Adrenal gland (tissue), 12 donors: ENCODE results near the gene TFF1. TPM values are rescaled to one million over a fixed set of nuclear protein-coding genes. Genes with fewer than 3 reads are reported as not detected.
"Not testable (repeated sequence)": the region's sequence is repeated elsewhere in the genome, so short reads cannot be mapped to it uniquely, and the experiment has no call there.

Source experiments
- DNase-seq, 7 donors: peaks; one replicate each; pipeline ENCODE4 v3.0.0-alpha.2; 2019 to 2020
- H3K27ac ChIP-seq, 5 donors: fragments of 200-600 bp; sonication (generic) in 4 of 5; 1 replicate in 3 of 5; 2 replicates in 2 of 5; pipeline versions ENCODE4 v1.5.1 to v1.8.0; 2016 to 2020; ENCODE audit warnings: mild to moderate bottlenecking in 1 of 5
- H3K27me3 ChIP-seq: fragments of 200-600 bp; 2 replicates; pipeline ENCODE4 v1.8.0; 2021
- H3K36me3 ChIP-seq, 2 donors: fragments of 200-600 bp; replicated peaks in 1 of 2; 1 replicate in 1 of 2; 2 replicates in 1 of 2; pipeline versions ENCODE4 v1.5.1 to v1.8.0; 2018 to 2022
- H3K4me1 ChIP-seq, 2 donors: fragments of 200-600 bp; replicated peaks in 1 of 2; 1 replicate in 1 of 2; 2 replicates in 1 of 2; pipeline versions ENCODE4 v1.5.1 to v1.8.0; 2018 to 2021
- H3K4me3 ChIP-seq, 4 donors: fragments of 200-600 bp; sonication (generic) in 3 of 4; one replicate each; pipeline ENCODE4 v1.5.1; 2016 to 2018
- H3K9me3 ChIP-seq, 3 donors: fragments of 200-600 bp; sonication (generic) in 1 of 3; replicated peaks in 1 of 3; 1 replicate in 2 of 3; 2 replicates in 1 of 3; pipeline versions ENCODE4 v1.5.1 to v1.8.0; 2016 to 2021
- POLR2A ChIP-seq, 2 donors: fragments of 450-650 bp; IDR thresholded peaks; one replicate each; pipeline ENCODE4 v1.6.1; 2017; ENCODE audit warnings: antibody characterized with exemption in 2 of 2, mild to moderate bottlenecking in 2 of 2, moderate library complexity in 1 of 2
- WGBS, 4 donors: extraction: QIAGEN DNeasy Blood & Tissue Kit in 2 of 4; methylation state at CpG; one replicate each; pipeline versions ENCODE4 v1.1.5 to v1.1.7; 2013 to 2017; 5-methylcytosine and 5-hydroxymethylcytosine counted together
- intact Hi-C, 2 donors: fragments of 100-400 bp; cut with DNase I; formaldehyde crosslinking; loops; one replicate each; pipeline versions ENCODE4 v1.14.1 to v1.15.0; 2022 to 2023
- polyA plus RNA-seq, 3 donors: library from polyadenylated mRNA; stranded (reverse); fragments of 200-250 nt in 2 of 3; fragments of 350-450 nt in 1 of 3; fragmentation: Illumina TruSeq in 1 of 3; extraction: RNeasy Lipid Tissue Mini Kit (QIAGEN cat#74804) in 1 of 3; gene quantifications; one replicate each; pipeline ENCODE4 v1.2.3, GENCODE V29; 2013 to 2014
- total RNA-seq, 9 donors: library from RNA; depleted of rRNA in 4 of 9; stranded (reverse); fragments of >200 nt in 4 of 9; fragments of 120-200 nt in 1 of 9; fragmentation: NEBNext Ultra II Directional in 1 of 9; extraction: Animal tissue kit (Norgen Biotek cat#: 25700) in 1 of 9; gene quantifications; one replicate each; pipeline versions ENCODE4 v1.1.0 to v1.2.4, GENCODE V29; 2013 to 2023
- TF ChIP-seq, protein P1 (sequence below), 6 experiments: fragments of 450-650 bp in 4 of 6; fragments of 200-600 bp in 2 of 6; sonication (generic) in 1 of 6; IDR thresholded peaks; 1 replicate in 5 of 6; 2 replicates in 1 of 6; pipeline versions ENCODE4 v1.5.1 to v1.8.0; 2016 to 2021; ENCODE audit warnings: antibody characterized with exemption in 6 of 6, mild to moderate bottlenecking in 2 of 6, moderate library complexity in 1 of 6
- donor health status: healthy with polysubstance abuse.
- donor health status: Bipolar disorder and iron deficiency.
- donor health status: DM: yes; HTN: yes; CAD: no.
- donor health status: DM: no; HTN: no; CAD: no.
- donor health status: DM: no; HTN: no; CAD: no.
- donor health status: DM: yes; HTN: yes; CAD: no.

The TFF1 gene
- total and polyA plus RNA-seq, 12 donors, result 0.39 to 1.5 (median 0.72) TPM; not detected in 9

DNA sequence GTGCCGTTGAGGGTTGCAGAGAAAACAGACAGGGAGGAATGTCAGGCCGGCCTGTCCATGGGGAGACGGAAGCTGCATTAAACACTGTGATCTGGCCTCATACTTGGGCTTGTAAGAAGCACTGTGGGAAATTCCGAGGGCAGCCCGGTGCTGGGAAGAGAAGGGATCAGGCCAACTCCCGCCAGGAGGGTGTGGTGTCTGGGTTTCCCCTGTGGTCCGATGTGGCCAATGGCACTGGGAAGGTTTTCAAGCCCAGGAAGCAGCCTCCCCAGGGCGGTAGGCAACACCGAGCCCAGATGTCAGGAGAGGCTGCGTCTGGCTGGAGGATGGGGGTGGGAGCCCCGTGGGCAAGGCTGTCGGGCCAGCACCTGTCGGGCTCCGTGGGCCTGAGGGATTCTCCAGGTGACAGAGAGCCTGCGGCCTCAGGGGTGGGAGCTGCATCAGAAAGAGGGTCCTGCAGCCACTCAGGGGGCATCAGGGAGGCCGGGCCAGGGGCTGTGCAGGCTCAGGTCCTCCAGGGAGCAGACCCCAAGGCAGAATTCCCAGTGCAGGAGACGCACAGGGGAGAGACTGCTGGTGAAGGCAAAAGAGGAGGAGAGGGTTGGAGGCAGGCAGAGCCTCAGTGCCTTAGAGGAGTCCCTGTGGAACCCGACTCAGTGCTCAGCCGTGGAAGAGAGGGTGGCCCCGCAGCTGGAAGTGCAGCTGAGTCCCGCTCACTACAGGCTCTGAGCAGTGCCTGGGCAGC is 45.7 kb upstream of the TFF1 start:
- H3K27me3 ChIP-seq, result no peaks in the 10 kb centered on the region
- no peak for DNase-seq
- H3K4me3 ChIP-seq, result no peak overlapping the region
- H3K27ac ChIP-seq, result no peak overlapping the region
- WGBS, 4 donors, result 67 to 82% (median 80%) methylated on average over 14 to 21 of the region's 21 CpGs
- intact Hi-C loops, result no loop called here
- no peaks in the 10 kb centered on the region for H3K9me3 ChIP-seq
- TF ChIP-seq POLR2A (IDR thresholded peaks at IDR 0.05), result no peak
- TF ChIP-seq, protein P1, sequence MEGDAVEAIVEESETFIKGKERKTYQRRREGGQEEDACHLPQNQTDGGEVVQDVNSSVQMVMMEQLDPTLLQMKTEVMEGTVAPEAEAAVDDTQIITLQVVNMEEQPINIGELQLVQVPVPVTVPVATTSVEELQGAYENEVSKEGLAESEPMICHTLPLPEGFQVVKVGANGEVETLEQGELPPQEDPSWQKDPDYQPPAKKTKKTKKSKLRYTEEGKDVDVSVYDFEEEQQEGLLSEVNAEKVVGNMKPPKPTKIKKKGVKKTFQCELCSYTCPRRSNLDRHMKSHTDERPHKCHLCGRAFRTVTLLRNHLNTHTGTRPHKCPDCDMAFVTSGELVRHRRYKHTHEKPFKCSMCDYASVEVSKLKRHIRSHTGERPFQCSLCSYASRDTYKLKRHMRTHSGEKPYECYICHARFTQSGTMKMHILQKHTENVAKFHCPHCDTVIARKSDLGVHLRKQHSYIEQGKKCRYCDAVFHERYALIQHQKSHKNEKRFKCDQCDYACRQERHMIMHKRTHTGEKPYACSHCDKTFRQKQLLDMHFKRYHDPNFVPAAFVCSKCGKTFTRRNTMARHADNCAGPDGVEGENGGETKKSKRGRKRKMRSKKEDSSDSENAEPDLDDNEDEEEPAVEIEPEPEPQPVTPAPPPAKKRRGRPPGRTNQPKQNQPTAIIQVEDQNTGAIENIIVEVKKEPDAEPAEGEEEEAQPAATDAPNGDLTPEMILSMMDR (IDR thresholded peaks at IDR 0.05), result no peak
- no peaks in the 10 kb centered on the region for H3K4me1 ChIP-seq
- H3K36me3 ChIP-seq, result no peaks in the 10 kb centered on the region

GRCh38 chr21:42411197-42411869 is 45.0 kb upstream of the TFF1 start:
- intact Hi-C loops, result no loop called here
- Histone ChIP-seq H3K27me3 (no peaks in the 10 kb centered on the region), H3K9me3 (no peaks in the 10 kb centered on the region), H3K4me1 (no peaks in the 10 kb centered on the region), H3K4me3 (no peak overlapping the region), H3K27ac (no peak overlapping the region), H3K36me3 (no peaks in the 10 kb centered on the region)
- WGBS, 4 donors, result 51 to 63% (median 60%) methylated on average over 6 to 7 of the region's 7 CpGs
- no peak for TF ChIP-seq POLR2A (IDR thresholded peaks at IDR 0.05)
- TF ChIP-seq, protein P1 (IDR thresholded peaks at IDR 0.05), result no peak
- DNase-seq, result no peak

DNA sequence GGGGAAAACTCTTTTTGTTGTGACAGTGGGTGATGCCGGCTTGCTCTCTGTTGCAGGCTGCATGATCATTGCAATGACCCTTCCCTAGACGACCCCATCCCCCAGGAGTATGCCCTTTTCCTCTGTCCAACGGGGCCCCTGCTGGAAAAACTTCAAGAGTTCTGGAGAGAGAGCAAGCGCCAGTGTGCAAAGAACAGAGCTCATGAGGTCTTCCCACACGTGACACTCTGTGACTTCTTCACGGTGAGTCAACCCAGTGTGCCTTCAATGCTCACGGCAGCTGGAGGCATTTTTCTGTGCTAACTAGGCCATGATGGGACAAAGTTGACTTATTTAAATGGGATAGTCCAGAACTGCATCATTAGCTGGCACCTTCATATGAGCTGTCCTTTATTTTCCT is 43.0 kb upstream of the TFF1 start:
- no peaks in the 10 kb centered on the region for H3K36me3 ChIP-seq
- WGBS, 4 donors, result 70 to 80% (median 77%) methylated on average over 7 of the region's 7 CpGs
- no peak for TF ChIP-seq POLR2A (IDR thresholded peaks at IDR 0.05)
- TF ChIP-seq, protein P1 (IDR thresholded peaks at IDR 0.05), result no peak
- intact Hi-C loops, result no loop called here
- H3K27me3 ChIP-seq, result no peaks in the 10 kb centered on the region
- DNase-seq, result no peak
- no peaks in the 10 kb centered on the region for H3K9me3 ChIP-seq
- H3K4me3 ChIP-seq, result no peak overlapping the region
- no peak overlapping the region for H3K27ac ChIP-seq
- no peaks in the 10 kb centered on the region for H3K4me1 ChIP-seq

DNA sequence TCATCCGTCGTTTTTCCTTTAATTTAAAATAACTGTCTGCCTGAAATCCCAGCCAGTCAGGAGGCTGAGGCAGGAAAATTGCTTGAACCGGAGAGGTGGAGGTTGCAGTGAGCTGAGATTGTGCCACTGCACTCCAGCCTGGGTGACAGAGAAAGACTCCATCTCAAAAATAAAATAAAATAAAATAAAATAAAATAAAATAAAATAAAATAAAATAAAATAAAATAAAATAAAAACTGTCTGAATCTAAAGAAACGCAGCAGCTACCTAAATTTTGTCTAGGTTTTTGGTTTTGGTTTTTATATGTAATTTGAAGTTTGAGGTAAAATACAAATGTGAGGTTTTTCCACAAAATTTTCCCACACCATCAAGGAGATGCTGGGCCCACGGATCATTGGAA is 42.4 kb upstream of the TFF1 start:
- H3K4me3 ChIP-seq, DNase-seq, H3K27ac ChIP-seq, intact Hi-C loops, H3K27me3 ChIP-seq, H3K9me3 ChIP-seq, H3K4me1 ChIP-seq, H3K36me3 ChIP-seq: not testable (repeated sequence)
- 74 to 82% (median 78%) methylated on average over 5 of the region's 5 CpGs for WGBS, 4 donors
